IgD-negative memory B cell (primary cell): ENCODE measurements around the gene PNP. TPM values are rescaled to one million over a fixed set of nuclear protein-coding genes. Genes with fewer than 3 reads are reported as not detected.
"Not testable (repeated sequence)": the region's sequence is repeated elsewhere in the genome, so short reads cannot be mapped to it uniquely, and the experiment has no call there.

Source experiments
- H3K27ac Mint-ChIP-seq, 3 donors: one replicate each; pipeline ENCODE4 v1.8.0; 2020 to 2022; ENCODE audit warnings: mild to moderate bottlenecking in 3 of 3, mixed read lengths in 3 of 3, moderate library complexity in 1 of 3
- H3K27me3 Mint-ChIP-seq: one replicate; pipeline ENCODE4 v1.8.0; 2021; ENCODE audit warnings: mixed read lengths
- H3K36me3 Mint-ChIP-seq: one replicate; pipeline ENCODE4 v1.8.0; 2020; ENCODE audit warnings: mild to moderate bottlenecking, mixed read lengths
- H3K4me1 Mint-ChIP-seq, 3 donors: one replicate each; pipeline ENCODE4 v1.8.0; 2020 to 2022; ENCODE audit warnings: mixed read lengths in 3 of 3, mild to moderate bottlenecking in 1 of 3
- H3K4me3 Mint-ChIP-seq, 4 donors: one replicate each; pipeline ENCODE4 v1.8.0; 2020 to 2022; ENCODE audit warnings: mild to moderate bottlenecking in 4 of 4, mixed read lengths in 4 of 4, moderate library complexity in 3 of 4
- H3K9me3 Mint-ChIP-seq, 3 donors: one replicate each; pipeline ENCODE4 v1.8.0; 2020 to 2021; ENCODE audit warnings: mixed read lengths in 3 of 3, mild to moderate bottlenecking in 1 of 3
- polyA plus RNA-seq: library from polyadenylated mRNA; unstranded; fragments of 300-500 nt; fragmentation: Illumina TruSeq; gene quantifications from one replicate; pipeline ENCODE4 v1.2.3, GENCODE V29; 2021

The PNP gene
- polyA plus RNA-seq, 1 donor from 2014 or later = 37.6 TPM

GRCh38 chr14:20493634-20494033 lies 24.4 kb downstream of the PNP start:
- H3K27ac Mint-ChIP-seq = peak overlapping the region; percentile 19 to 73 (median 47)

GRCh38 chr14:20494935-20495766 lies 25.9 kb downstream of the PNP start:
- Mint-ChIP-seq H3K9me3 (no peaks in the 10 kb centered on the region), H3K27me3 (peaks cover 2% of the 10 kb centered on the region), H3K4me1 (peaks cover 24 to 42% (median 29%) of the 10 kb centered on the region in 3 donors), H3K4me3 (no peak overlapping the region), H3K36me3 (peaks cover 2% of the 10 kb centered on the region), H3K27ac (no peak overlapping the region)

More at GRCh38 chr14:20493634-20494033, 24.4 kb downstream of the PNP start:
- Mint-ChIP-seq H3K27me3 (peaks cover 2% of the 10 kb centered on the region), H3K4me3 (peak overlapping the region in 3 of 4 donors; percentile 18 to 73 (median 61)), H3K4me1 (peaks cover 35 to 50% (median 37%) of the 10 kb centered on the region in 3 donors), H3K9me3 (no peaks in the 10 kb centered on the region), H3K36me3 (peaks cover 2% of the 10 kb centered on the region)

GRCh38 chr14:20498622-20499021 lies 29.4 kb downstream of the PNP start:
- Mint-ChIP-seq H3K4me3 (no peak overlapping the region), H3K27ac (peak overlapping the region in 1 of 3 donors; percentile 8), H3K36me3 (peaks cover 3% of the 10 kb centered on the region), H3K9me3 (no peaks in the 10 kb centered on the region), H3K4me1 (peaks cover 10 to 20% (median 16%) of the 10 kb centered on the region in 3 donors), H3K27me3 (no peaks in the 10 kb centered on the region)

DNA sequence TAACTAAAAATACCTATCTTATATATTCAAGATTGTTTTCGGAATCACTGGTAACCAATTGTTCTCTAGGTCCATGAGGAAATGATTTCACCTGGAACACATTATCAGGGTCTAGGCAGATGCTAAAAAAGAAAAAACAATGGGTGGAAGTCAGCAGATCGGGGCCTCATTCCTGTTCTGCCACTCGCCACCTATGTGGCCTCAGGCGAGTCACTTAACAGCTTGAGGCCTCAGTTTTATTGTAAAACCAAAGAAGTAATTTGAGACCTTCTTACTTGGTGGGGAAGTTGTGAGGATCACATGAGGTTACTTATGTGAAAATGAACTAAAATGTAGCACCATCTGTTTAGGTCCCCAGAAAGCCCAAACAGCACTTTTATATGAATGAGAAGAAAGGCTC lies 29.9 kb downstream of the PNP start:
- Mint-ChIP-seq H3K4me3 (no peak overlapping the region), H3K27me3 (no peaks in the 10 kb centered on the region), H3K27ac (no peak overlapping the region), H3K9me3 (no peaks in the 10 kb centered on the region), H3K4me1 (peaks cover 12 to 21% (median 17%) of the 10 kb centered on the region in 3 donors), H3K36me3 (peaks cover 3% of the 10 kb centered on the region)

DNA sequence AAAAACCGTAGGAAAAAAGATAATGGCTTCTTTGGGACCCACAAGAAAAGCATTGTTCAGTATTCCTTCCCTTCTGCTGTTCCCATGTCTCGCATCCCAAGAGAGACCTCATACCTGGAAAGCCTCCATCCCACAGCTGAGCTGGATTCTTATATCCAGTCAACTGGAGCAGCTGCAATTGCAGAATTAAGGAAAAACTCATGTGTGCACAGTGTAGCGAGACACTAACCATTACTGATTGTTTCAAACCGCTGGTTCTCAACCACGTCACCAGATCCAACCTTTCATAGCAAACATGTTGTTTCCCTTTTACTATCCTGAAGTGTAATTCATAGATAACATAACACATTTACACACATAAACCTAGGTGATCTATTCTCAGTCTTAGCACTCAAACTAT lies 30.7 kb downstream of the PNP start:
- peaks cover 3% of the 10 kb centered on the region for H3K36me3 Mint-ChIP-seq
- H3K4me1 Mint-ChIP-seq = peaks cover 13 to 22% (median 19%) of the 10 kb centered on the region in 3 donors
- H3K4me3 Mint-ChIP-seq = no peak overlapping the region
- H3K9me3 Mint-ChIP-seq = no peaks in the 10 kb centered on the region
- no peak overlapping the region for H3K27ac Mint-ChIP-seq
- H3K27me3 Mint-ChIP-seq = no peaks in the 10 kb centered on the region

GRCh38 chr14:20501346-20501745 lies 32.1 kb downstream of the PNP start:
- no peak overlapping the region for H3K27ac Mint-ChIP-seq
- peaks cover 3% of the 10 kb centered on the region for H3K36me3 Mint-ChIP-seq
- no peak overlapping the region for H3K4me3 Mint-ChIP-seq
- no peaks in the 10 kb centered on the region for H3K27me3 Mint-ChIP-seq
- H3K9me3 Mint-ChIP-seq = no peaks in the 10 kb centered on the region
- H3K4me1 Mint-ChIP-seq = peaks cover 9 to 17% (median 13%) of the 10 kb centered on the region in 3 donors

DNA sequence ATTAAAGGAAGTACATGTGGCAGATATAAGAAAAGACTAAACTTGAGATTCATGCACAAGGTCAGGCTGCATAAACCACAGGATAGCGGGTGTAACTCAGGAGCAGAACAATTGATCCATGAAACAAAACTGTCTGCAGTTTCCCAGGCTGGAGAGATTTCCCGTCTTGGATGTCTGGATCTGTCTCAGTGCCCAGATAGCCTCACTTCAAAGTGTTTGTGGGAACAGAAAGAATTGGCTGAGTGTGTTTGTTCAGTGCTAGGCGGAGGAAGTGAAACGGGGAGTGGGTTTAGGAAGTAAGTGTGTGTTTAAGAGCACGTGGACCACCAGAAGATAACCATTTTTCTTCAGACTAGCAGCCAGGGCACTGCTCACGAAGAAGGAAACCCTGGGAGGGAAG lies 34.7 kb downstream of the PNP start:
- Mint-ChIP-seq H3K36me3 (peaks cover 3% of the 10 kb centered on the region), H3K4me3 (peak overlapping the region in 2 of 4 donors; percentile 19 to 78), H3K4me1 (peaks cover 9 to 13% (median 12%) of the 10 kb centered on the region in 3 donors), H3K9me3 (no peaks in the 10 kb centered on the region), H3K27ac (peak overlapping the region in 1 of 3 donors; percentile 1), H3K27me3 (peaks cover 5% of the 10 kb centered on the region)

DNA sequence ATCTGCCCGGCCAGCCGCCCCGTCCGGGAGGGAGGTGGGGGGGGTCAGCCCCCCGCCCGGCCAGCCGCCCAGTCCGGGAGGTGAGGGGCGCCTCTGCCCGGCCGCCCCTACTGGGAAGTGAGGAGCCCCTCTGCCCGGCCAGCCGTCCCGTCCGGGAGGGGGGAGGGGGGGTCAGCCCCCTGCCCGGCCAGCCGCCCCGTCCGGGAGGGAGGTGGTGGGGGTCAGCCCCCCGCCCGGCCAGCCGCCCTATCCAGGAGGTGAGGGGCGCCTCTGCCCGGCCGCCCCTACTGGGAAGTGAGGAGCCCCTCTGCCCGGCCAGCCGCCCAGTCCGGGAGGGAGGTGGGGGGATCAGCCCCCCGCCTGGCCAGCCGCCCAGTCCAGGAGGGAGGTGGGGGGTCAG lies 37.1 kb downstream of the PNP start:
- not testable (repeated sequence) for H3K36me3 Mint-ChIP-seq, H3K4me3 Mint-ChIP-seq, H3K27me3 Mint-ChIP-seq, H3K9me3 Mint-ChIP-seq, H3K27ac Mint-ChIP-seq
- peaks cover 9 to 14% (median 10%) of the 10 kb centered on the region in 3 donors for H3K4me1 Mint-ChIP-seq

- H3K27me3 Mint-ChIP-seq, H3K4me3 Mint-ChIP-seq, H3K36me3 Mint-ChIP-seq, H3K9me3 Mint-ChIP-seq, H3K27ac Mint-ChIP-seq: not testable (repeated sequence)
- H3K4me1 Mint-ChIP-seq = peaks cover 10 to 15% (median 11%) of the 10 kb centered on the region in 3 donors
These were observed 37.5 kb downstream of the PNP start for GRCh38 chr14:20506752-20507151.

GRCh38 chr14:20507537-20507936 lies 38.3 kb downstream of the PNP start:
- H3K27me3 Mint-ChIP-seq, H3K36me3 Mint-ChIP-seq, H3K9me3 Mint-ChIP-seq, H3K4me3 Mint-ChIP-seq: not testable (repeated sequence)
- Mint-ChIP-seq H3K27ac (peak overlapping the region in 1 of 3 donors; percentile 31), H3K4me1 (peaks cover 17 to 23% (median 18%) of the 10 kb centered on the region in 3 donors)

DNA sequence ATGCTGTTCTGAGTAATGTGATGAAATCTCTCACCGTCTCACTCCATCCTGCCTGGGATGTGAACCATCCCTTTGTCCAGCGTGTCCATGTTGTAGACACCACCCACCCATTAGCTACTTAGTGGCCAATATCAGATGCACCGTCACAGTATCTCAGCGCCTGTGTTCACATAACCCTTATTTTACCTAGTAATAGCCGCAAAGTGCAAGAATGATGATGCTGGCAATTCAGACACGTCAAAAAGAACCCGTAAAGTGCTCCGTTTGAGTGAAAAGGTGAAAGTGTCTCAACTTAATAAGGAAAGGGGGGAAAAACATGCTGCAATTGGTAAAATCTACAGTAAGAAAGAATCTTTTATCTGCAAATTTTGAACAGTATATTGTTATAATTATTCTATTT lies 39.2 kb downstream of the PNP start:
- Mint-ChIP-seq H3K27me3 (peaks cover 5% of the 10 kb centered on the region), H3K9me3 (no peaks in the 10 kb centered on the region), H3K36me3 (no peaks in the 10 kb centered on the region), H3K4me3 (no peak overlapping the region), H3K4me1 (peaks cover 17 to 25% (median 20%) of the 10 kb centered on the region in 3 donors), H3K27ac (no peak overlapping the region)

- H3K9me3 Mint-ChIP-seq = no peaks in the 10 kb centered on the region
- no peaks in the 10 kb centered on the region for H3K36me3 Mint-ChIP-seq
- peaks cover 7 to 15% (median 11%) of the 10 kb centered on the region in 3 donors for H3K4me1 Mint-ChIP-seq
- H3K27me3 Mint-ChIP-seq = peaks cover 5% of the 10 kb centered on the region
- peak overlapping the region in 1 of 4 donors; percentile 7 for H3K4me3 Mint-ChIP-seq
- H3K27ac Mint-ChIP-seq = no peak overlapping the region
These were observed 43.1 kb downstream of the PNP start for GRCh38 chr14:20512177-20512905.

DNA sequence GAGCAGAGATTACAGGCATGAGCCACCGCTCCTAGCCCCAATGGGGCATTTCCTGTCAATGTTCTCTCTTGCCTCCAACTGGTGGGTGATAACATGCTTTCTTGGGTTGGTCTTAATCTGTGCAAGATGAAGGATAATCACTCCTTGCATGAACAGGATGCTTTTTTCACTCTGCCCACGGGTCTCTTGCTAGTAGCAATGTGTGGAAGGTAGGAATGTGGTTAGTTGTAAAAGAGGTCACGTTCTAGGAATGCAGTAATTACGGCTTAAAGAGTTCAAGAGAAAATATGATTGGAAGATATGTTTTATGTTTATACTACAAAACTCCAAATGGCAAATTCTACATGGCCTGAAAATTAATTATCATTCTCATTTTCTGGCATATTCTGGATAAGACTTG lies 46.6 kb downstream of the PNP start:
- Mint-ChIP-seq H3K27ac (no peak overlapping the region), H3K4me1 (peaks cover 7 to 15% (median 11%) of the 10 kb centered on the region in 3 donors), H3K36me3 (no peaks in the 10 kb centered on the region), H3K4me3 (no peak overlapping the region), H3K9me3 (peaks cover 0 to 4% (median 0%) of the 10 kb centered on the region in 3 donors), H3K27me3 (no peaks in the 10 kb centered on the region)

DNA sequence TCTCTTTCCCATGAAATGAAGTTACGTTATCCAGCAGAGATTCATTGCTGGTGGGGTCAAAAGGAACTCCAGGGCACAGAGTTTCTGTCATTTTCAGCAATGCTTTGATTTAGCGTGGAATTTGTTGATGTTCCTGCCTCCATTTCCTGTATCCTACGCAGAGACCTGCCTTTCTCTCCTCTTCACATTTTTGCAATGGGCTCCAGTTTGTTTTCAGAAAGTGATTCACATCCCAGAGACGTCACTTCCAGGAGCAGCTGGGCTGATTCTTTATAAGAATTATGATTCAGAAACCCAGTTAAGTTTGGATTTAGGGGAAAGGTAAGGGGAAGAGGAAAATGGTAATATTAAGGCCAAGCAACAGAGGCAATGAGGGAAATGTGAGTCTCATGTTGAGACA lies 47.7 kb downstream of the PNP start:
- Mint-ChIP-seq H3K27ac (no peak overlapping the region), H3K4me3 (no peak overlapping the region)

DNA sequence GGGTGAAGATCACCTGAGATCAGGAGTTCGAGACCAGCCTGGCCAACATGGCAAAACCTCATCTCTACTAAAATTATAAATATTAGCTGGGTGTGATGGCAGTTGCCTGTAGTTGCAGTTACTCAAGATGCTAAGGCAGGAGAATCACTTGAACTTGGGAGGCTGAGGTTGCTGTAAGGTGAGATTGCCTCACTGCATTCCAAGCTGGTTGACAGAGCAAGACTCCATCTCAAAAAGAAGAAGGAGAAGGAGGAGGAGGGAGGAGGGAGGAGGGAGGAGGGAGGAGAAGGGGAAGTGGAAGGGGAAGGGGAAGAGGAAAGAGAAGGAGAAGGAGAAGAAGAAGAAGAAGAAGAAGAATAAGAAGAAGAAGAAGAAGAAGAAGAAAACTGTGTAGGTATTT lies 53.1 kb downstream of the PNP start:
- Mint-ChIP-seq H3K4me1 (no peaks in the 10 kb centered on the region), H3K27me3 (no peaks in the 10 kb centered on the region), H3K36me3 (no peaks in the 10 kb centered on the region), H3K27ac (no peak overlapping the region), H3K9me3 (peaks cover 0 to 4% (median 0%) of the 10 kb centered on the region in 3 donors), H3K4me3 (no peak overlapping the region)

More for the DNA sequence above, 47.7 kb downstream of the PNP start:
- Mint-ChIP-seq H3K9me3 (peaks cover 0 to 4% (median 0%) of the 10 kb centered on the region in 3 donors), H3K27me3 (no peaks in the 10 kb centered on the region), H3K36me3 (no peaks in the 10 kb centered on the region), H3K4me1 (peaks cover 6 to 8% (median 8%) of the 10 kb centered on the region in 3 donors)
